GM19023 (cell line): Measurements from ENCODE around the gene CNTNAP5.
"Not testable (repeated sequence)": the region's sequence is repeated elsewhere in the genome, so short reads cannot be mapped to it uniquely, and the experiment has no call there.

ENCODE experiments used
- ATAC-seq: cut with Tn5 transposase; IDR thresholded peaks from one replicate; pipeline ENCODE4 v1.9.1; 2021; ENCODE audit warnings: mild to moderate bottlenecking, moderate library complexity; ENCODE audit not compliant: unreplicated experiment

The CNTNAP5 gene

DNA sequence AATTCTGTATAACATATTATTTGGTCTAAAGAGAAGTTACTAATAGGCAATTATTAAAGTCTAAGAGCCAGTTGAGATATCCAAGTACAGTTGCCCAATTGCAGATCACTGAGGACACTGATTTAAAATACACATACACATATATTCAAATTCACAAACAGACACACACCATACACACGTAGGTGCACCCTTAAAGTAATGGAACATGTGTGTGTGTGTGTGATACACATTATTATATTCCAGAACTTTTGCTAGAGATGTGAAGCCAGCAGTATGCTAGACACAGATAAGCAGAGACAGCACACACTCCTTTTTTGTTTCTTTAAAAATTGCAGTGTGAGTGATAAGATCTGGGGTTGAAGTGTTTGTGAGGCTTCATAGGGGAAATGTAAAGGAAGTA is 292.5 kb downstream of the CNTNAP5 start:
- ATAC-seq: no peak

DNA sequence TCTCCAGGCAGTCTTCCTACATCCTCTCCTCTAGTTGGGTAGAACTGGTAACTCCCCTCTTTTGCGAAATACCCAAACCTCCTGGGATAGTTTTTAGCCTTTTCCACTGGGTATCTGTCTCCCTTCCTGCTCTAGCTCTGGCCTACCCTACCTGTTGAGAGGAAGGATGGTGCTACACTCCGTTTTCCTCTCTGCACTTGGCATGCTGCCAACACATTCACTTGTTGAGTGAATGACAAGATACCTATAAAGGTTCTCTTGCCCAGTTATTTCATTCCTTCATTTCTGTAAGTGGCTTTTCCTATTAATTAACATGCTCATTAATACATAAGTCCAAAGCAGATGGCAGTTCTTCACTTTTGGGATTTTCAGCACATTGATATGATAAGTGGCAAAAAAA is 293.8 kb downstream of the CNTNAP5 start:
- ATAC-seq: no peak

DNA sequence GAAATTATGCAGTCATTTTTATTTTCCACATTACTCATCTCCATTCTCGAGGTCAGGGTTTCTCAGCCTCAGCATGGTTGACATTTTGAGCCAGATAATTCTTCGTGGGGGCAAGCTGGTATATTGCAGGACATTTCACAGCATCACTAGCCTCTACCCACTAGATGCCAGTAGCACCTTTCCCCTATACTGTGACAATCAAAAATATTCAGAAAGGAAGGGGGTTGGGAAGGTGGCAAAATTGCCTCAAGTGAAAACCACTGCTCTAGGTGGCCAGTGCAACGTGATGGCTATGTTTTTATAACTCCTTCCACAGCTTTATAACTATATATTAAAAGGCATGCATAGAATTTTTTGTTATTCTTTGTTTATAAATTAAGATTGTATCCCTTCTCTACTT is 294.5 kb downstream of the CNTNAP5 start:
- no peak for ATAC-seq

DNA sequence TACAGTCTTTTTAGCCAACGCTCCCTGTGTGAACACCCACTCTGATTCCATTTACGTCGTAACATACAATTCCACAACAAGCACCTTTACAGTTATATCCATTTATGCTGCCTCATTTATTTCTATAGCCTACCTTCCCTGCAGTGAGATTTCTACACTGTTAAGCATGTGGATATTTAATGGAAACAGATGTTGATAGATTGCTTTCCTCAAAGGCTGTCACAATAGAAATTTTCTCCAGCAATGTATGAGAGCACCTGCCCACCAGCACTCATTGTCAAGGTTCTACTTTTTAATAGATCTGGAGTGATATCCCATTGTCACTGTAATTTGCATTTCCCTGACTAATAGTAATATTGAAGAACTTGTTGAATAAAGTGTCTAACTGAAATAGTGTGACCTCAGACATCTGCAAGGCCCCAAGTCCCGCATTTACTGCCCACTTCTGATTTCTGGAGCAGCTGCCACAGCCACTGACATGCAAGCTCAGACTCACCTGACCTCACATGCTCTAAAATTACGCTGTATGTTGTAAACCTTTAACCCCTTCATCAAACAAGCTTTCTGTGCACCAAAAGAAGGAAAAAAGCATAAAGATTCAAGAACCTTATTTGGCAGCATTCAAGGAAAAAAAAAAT is 295.1 kb downstream of the CNTNAP5 start:
- ATAC-seq: no peak

DNA sequence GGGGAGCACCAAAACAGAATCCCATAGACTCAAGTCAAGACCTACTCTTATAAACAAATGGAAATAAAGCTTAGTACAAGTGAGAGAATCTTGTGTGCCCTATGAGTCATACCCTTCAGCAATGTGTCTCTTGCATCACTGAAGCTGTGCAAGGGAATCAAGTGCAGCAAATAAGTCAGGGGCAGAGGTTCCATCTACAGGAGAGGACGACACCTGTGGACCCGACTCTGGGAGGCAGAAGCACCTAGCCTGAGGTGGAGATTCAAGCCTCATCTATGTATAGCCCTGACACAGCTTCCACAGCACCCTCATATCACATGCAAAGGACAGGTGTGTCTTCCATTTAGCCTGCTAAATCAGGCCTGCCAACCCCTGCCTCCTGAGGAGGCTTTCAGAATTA is 298.2 kb downstream of the CNTNAP5 start:
- ATAC-seq: no peak

DNA sequence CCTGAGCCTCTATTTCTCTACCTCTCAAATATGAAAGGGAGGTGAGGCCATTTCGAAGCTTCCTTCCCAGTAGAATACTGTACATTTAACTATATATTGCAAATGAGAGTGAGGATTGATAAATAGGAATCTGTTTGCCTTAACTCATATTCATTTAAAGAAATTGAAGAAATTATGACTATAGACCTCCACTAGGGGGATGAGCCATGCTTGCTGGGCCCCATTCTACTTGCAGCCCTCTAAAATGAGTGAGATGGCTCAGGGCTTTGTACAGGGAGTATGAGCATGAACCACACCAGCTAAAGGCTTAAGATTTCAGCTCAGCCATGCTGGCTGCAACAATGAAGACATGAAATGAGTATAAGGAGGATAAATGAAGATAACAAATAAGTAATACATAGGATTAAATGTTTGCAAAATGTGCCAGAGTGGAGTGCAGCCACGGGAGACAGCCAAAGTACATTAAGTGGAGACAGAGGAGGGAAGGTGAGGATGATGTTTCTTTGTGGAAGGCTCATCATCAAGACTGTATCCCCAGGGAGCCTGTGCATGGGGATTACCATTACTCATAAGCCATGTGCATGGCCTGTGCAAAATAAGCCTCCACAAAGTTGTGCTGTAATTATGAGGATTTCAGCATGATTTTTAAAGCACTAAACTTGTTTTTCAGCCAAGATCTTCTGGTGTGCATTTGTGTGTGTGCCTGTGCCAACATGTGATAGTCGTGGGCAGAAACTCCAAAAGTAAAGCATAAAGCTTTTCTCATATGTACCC is 300.8 kb downstream of the CNTNAP5 start:
- ATAC-seq: no peak

DNA sequence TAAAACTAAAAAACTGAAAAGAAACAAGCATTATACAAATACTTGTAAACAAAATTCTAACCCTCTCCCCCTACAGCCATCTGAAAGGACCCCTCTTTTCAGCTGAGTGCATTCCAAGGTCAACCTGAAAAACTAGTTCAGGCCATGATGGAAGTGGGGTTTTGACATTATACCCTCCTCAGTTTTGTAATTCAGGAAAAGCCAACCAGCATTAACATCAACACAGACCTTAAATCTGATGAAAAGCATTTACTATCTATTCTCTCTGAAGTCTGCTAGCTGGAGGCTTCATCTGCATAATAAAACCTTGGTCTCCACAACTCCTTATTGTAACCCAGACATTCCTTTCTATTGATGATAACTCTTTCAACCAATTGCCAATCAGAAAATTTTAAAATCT is 302.2 kb downstream of the CNTNAP5 start:
- ATAC-seq: no peak

DNA sequence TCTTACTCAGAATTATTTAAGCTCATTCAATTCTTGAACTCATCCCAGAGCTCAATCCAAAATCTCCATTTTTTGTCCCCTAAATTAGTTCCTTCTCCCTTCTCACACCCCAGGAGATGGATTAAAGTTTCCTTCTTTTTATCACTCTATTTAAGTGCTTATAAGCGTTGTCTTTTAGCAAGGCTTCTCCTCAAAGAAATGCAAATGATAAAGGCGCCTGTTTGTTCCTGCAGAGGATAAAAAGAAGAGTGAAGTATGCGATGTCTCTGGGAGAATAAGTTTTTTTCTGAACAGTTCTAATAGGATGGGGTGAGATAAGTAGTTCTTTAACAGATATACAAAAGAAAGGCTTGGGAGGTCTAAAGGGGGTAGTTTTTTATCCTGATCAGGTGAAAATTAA is 303.3 kb downstream of the CNTNAP5 start:
- no peak for ATAC-seq

DNA sequence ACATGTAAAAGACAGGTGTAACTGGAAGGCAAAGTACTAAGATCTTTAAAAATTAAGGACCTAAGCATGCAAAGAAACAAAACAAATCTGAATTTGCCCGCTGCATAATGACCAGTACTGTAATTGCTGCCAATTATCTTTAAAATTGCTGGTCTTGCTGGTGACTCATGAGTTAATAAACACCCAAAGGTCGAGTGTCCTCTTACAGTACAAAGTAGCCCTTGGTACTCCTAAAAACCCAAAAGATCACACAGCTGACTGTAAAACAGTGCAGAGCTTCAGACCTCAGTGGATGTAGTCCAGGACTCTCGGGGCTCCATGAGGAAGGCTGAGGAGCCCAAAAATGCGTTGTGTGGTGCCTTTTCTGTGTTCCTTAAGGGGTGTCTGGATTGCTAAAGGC is 308.7 kb downstream of the CNTNAP5 start:
- no peak for ATAC-seq

DNA sequence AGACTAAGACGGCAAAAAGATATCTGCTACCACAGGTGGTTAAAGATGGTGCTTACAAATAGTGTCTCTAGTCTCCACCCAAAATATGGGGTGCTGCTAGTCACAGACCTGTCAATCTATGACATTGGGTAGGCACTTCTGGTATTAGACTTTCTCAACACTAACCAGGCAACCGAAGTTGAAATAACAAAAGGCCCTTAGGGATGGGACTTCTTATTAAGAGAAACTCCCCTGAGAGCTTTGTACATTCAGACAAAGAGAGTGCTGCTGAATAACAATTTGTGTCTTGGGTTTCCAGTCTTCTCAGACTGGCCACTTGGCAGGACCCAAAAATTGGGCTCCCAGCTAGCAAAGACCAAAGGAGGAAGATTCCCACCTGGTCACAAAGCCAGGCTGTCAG is 310.0 kb downstream of the CNTNAP5 start:
- no peak for ATAC-seq

DNA sequence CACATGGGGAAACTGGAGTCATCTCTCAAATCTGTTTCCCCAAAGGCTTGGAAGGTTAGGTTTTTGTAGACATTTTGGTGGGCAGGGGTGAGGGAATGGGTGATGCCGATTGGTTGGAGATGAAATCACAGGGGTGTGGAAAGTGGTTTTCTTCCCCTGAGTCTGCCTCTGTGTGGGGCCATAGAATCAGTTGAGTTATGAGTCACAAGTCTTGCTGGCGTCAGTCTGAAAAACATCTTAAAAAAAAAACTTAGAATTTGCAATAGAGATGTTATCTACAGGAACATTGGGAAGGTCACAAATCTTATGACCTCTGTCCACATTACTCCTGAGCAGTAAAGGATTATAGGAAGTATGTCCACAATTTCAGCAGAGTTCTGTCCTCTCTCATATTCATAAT is 314.6 kb downstream of the CNTNAP5 start:
- no peak for ATAC-seq

DNA sequence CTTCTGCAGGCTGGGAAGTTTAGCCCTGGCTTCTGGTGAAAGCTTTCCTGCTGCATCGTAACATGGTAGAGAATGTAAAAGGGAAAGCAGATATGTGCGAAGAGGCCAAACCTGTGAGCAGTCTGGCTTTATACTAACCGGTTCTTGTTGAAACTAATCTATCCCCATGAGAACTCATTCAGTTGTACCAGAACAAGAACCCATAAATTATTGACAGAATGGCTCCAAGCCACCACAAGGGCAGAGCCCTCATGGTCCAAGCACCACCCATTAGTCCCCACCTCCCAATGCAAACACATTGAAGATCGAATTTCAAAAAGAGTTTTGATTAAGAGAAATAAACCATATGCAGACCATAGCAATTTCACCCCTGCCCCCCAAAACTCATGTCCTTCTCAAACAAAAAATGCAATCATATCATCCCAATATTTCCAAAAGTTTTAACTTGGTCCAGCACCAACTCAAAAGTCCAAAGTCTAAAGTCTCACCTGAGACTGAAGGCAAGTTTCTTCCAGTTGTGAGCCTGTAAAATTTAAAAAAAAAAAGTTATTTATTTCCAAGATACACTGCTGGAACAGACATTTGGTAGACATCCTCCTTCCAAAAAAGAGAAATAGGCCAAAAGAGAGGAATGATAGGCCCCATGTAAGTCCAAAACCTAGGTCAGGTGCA is 318.9 kb downstream of the CNTNAP5 start:
- ATAC-seq: no peak

DNA sequence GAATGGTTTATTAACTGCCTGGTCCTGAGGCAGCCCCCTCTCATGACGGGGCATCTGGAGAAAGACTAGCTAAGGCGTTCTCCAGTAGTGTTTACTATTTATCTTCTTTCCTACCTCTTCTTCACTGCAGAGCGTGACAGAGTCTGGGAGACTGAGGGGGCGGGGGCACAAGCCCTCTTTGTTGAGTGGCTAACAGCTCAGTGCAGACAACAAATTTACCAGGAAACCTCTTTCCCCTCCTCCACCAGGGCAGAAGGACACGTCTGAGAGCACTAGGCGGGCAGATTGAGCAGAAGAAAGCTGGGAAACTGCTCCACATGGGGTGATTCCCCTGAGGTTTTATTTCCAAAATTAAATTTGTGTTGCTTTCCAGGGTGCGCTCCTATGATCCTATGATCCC is 322.1 kb downstream of the CNTNAP5 start:
- ATAC-seq: no peak

DNA sequence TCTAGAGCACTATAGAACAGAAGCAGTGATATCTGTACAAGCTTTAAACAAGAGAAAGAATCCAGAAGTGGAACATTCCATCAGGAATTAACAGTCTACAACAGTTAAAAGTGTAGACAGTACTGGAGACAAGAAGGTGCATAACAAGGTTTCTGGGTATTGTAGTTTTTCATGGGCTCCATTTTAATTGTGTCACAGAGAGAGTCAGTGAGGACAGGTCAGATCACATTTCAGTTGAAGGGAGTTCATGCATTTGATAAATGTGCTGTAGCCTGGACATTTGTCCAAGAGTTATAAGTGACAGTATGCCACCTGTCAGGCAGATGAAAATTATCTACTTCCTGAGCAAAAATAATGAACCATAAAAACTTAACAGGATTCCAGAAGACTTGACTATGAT is 328.6 kb downstream of the CNTNAP5 start:
- no peak for ATAC-seq

DNA sequence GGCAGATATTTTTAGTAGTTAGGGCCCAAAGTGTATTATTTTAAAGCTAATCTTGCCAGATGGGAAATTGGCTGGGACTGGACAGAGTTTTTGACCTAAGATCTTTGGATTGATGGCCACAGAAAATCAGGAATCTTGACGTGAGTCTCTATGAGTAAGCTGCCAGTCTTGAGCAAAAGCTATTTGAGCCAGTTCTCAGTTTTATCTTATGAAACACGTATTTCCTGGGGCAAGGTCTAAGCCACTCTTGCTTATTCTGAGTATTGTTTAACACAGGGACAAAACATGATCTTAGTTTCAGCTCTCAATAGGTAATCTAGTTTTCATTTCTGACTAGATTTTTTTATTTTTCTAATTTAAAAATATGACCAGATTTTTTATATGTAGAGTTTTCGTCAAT is 329.4 kb downstream of the CNTNAP5 start:
- ATAC-seq: no peak

DNA sequence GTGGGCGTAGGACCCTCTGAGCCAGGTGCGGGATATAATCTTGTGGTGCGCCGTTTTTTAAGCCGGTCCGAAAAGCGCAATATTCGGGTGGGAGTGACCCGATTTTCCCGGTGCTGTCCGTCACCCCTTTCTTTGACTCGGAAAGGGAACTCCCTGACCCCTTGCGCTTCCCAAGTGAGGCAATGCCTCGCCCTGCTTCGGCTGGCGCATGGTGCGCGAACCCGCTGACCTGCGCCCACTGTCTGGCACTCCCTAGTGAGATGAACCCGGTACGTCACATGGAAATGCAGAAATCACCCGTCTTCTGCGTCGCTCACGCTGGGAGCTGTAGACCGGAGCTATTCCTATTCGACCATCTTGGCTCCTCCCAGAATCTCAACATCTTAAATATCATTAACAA is 336.9 kb downstream of the CNTNAP5 start:
- ATAC-seq: not testable (repeated sequence)

DNA sequence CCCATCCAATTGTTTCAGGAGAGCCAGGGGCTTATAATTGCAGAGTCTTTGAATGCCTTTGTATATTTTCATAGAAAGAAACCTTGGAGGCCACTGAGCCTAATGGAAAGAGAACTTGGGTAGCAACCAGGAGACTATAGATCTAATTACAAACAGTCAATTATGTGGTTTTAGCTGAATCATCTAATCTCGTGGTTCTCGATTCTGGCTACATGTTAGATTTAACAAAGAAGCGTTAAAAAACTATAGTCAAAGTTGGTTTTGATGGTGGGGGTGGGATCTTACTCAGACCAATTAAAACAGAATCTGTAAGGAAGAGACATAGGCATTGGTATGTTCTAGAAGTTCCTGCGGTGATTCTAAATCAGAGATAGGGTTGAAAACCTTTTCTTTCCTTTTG is 344.1 kb downstream of the CNTNAP5 start:
- no peak for ATAC-seq

DNA sequence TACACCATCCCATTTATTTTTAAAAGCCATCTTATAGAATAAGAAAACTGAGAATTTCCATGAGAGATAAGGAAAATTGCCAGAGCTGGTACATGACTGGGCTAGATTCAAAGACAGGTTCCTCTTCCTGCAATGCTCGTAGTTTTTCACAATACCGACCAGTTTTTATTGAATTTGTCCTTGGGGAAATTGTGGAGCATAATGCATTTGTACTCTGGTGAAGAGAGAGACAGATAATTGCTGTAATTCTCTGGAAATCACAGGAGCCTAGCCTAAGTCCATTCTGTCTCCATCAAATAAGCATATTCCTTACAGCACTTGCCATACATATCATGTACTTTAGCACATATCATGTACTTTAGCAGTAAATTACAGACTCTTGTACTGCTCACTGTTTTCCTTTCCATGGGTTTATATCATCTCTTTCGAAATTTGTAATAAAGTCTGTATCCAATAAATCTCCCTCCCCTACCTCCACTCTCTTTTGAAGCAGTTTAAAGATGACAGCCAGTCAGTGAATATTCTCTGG is 355.2 kb downstream of the CNTNAP5 start:
- ATAC-seq: no peak

DNA sequence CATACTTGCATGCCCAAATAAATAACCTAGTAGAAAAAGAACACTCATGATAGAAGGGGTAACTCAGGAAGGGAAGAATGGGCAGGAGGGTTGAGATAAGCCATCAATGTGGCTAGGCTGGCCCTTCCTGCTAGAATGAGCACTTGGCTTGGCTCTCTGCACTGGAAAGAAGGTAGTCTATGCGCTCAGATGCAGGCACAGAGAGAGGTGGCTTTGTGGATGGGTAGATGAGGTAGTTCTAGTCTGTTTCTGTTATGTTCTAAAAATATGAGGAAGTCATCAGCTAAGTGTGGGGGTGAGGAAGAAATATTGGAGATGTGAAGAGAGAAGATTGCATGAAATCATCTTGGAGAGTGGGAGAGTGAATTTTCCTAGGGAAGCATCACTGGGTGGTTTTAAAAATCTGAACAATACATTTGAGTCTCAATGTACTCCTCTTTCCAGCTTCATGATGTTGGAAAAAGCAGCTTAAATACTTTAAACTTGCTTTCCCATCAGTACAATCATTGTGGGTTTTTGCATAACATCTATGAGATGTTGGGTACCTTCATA is 357.1 kb downstream of the CNTNAP5 start:
- ATAC-seq: no peak

DNA sequence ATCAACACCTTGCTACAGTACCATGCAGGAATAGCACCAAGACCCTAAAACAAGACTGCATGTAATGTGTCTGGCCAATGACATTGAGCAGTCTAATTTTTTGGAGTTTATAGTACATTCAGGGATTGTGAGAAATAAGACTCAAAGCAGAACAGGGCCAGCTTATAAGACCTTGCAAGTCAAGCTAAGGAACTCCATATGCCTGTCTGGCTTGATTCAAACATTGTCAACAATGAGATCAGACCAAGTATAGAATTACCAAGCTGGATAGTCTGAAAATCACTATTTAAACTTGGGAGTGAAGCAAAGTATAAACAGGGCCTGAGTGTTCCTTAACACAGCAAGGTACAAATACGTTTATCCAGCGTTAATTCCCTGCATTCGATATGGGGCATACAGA is 370.9 kb downstream of the CNTNAP5 start:
- ATAC-seq: no peak

DNA sequence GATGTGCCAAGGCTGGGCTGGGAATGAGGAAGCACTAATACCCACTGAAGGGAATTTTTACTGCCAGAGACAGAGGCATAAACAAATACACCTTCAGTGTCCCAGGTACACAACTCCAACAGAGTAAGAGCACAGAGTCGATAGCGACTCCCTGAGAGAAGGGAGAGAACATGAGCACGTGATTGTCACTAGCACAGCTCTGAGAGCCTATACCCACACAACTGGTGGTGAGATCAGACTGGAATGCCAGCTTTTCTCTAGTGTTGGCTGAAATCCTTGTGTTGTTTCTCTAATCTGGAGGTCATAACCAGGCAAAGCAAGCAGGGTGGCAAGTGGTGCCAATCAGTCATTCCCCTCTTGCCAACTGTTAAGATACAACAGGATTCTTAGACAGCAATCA is 377.2 kb downstream of the CNTNAP5 start:
- no peak for ATAC-seq
